ENCODE results near the gene LRGUK.

Gene LRGUK

DNA sequence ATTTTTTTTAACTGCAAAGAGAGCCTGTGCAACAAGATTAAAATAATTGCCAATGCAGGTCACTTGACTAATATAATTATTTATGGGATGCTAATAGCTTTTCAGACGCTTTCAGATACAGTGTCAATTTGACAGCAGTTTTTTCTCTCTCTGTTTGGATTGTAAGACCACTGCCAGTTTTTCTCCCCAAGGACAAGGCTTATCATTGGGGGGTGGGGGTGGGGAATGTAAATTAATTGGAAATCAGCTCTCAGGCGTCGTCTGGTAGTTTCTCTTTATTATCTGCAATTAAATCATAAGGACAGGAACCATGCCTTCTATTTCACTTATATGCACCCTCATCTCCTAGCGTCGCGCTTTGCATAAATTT lies 559 bp upstream of the LRGUK start:
- DNase-seq, result no peak

DNA sequence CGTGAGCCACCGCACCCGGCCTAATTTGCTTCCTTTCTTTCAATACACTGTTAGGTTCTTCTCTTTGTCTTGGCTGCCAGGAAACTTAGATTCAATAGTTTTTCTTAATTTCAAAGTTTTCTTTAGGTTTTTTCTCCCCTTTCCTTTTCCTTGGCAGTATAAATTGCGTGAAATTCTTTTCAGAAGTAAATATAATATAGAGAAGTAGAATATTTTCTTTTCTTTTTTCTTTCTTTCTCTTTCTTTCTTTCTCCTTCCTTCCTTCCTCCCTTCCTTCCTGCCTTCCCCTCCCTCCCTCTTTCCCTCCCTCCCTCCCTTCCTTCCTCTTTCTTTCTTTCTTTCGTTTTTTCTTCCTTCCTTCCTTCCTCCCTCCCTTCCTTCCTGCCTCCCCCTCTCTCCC lies 1.7 kb downstream of the LRGUK start:
- no peak for DNase-seq

DNA sequence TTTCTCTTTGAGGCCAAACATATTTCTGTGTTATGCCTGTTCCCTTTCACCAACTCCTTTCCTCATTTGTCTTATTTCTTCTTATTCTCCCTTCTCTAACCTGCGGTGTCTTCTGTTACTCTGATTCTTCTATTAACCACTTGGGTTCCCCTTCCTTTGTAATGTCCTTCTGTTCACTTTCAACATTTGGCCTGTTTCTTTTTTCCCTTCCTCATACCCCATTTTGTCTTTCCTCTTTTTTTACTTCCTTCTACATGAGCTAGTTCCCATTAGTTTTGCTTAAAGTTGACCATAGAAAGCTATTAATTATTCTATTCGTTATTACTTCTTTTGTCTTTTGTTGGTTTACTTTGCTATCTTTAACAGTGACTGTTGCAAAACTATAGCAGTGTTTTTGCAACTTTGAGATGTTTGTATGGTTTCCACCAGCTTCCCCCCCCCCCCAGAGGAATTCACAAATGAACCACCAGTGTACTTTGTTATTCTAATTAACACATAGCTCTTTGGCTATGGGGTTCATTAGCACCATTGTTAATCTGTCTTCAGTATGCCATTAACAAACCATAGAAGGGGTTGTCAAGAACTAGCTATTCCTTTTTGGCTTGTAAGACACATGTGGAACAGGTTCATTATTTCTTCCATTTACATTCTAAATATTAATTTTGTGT lies 2.9 kb downstream of the LRGUK start:
- no peak for DNase-seq

DNA sequence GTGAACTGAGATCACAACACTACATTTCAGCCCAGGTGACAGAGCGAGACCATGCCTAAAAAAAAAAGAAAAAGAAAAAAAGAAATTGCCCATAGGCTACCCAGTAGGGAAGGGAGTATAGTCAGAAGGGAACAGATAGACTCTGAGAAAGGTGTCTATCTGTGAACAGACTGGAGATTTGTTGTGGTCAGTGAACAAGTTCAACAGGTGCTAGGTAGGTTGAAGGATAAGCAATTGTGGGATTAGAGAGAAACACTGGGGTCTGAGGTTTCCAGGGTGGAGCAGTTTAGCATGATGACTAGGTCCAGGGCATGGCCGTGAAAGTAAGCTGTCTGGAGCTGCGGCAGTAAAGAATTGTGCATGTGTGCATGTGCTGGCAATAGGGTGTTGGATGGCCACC lies 6.9 kb downstream of the LRGUK start:
- DNase-seq, result no peak

DNA sequence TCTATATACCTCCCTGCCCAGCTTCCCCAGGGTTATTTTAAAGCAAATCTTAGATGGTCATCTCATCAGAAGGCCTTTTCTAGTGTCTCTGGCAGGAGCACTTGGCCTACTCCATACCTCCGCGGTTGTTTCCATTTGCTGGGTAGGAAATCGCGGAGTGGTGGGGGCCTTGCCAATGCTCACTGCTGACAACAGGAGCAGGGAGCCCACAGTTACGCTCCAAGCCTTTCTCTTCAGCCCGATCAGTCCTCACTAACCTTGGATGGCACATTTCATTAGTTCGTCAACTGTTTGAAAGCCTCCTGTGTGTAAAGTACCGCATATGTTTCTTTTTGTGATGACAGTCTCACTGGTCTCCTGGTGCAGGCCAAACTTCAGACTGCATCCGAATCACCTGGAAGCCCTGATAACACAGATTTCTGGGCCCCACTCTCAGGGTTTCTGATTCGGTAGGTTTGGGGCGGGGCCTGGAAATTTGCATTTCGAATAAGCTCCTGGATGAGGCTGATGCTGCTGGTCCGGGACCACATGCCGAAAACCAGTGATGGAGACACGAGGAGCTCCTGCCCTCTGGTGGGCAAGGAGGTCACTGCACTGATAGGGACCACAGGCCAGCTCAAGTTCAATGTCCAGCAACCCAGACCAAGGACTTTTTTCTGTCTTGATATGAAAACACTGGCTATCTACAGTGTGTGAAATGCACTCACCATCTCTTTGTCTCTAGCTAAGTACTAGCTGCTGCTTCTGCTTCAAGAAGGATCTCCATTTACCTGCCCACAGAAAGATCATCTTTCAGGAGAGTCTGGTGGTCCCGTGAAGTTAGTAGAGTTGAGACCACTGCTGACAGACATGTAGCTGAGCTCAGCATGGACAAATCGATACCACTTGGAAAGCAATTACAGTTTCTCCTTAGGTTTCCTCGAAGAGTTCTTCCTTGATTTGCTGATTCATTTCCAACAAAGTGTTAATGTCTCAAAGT lies 14.0 kb downstream of the LRGUK start:
- DNase-seq, result peak; percentile 43

DNA sequence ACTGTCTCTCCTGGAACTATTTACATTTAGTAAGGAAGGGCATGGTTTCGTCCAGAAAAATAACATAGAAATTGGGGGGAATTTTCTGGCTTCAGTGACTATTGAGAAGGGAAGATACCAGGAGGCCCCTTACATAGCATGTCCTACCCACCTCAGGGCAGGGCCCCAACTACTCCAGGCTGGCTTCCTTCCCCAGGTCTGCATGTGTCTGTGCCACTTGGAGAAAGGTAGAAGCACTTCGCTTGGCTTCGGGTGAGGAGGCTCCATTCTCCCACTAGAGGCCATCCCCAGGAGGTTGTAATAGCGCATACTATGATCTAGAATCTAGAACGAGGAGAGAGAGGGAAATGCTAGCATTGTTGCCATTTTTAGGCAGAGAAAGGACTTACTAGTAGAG lies 14.7 kb downstream of the LRGUK start:
- no peak for DNase-seq

DNA sequence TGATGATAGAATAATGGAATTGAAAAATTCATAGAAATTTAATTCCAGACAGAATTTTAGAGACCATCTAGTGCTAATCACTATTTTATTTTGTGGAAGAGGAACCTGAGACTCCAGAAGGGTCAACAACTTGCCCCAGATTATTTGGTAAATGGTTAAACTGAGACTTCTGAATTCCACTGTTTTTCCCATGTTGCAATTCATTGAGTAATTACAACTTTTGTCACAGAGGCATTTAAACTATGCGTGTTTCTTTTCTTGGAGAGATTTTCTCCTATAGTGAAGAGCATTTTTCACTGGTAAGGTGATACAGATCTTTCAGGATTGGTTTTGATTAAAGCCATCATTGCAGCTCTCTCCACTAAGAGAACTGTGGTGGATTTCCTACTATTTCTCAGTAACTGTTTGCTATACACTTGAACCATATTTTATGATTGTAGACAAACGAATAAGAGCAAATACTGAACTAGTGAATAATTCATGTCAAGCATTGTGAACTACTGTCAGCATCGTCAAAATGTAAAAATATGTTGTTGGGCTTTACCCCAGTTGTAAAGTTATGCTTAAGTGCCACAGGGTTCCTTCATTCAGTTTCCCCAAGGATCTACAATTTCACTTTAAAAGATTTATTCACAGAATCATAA lies 26.5 kb downstream of the LRGUK start:
- DNase-seq, result no peak

DNA sequence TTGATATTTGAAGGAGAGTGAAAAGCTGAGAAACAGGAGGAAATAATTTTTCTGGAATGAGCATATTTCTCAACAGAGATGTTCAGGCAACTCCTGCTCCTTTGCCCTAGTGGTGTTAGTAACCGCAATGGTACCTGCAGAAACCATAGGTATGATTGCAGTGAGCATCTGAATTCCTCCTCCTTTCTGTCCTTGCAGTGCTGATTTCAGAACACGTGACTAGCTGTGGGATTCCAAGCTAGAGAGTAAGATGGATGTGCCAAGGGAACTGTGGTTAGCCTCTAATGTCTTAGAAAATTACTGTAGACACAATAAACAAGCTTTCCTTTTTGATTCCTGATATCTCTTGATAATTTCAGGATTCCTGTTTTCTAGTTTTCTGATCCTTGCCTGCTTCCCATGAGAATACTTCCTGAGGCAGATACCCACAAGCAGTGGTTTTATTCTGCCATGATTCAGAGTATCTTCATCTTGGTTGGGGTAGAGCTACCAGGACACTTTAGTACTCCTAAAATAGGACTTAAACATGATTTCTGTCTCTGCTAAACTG lies 27.5 kb downstream of the LRGUK start:
- DNase-seq, result no peak

DNA sequence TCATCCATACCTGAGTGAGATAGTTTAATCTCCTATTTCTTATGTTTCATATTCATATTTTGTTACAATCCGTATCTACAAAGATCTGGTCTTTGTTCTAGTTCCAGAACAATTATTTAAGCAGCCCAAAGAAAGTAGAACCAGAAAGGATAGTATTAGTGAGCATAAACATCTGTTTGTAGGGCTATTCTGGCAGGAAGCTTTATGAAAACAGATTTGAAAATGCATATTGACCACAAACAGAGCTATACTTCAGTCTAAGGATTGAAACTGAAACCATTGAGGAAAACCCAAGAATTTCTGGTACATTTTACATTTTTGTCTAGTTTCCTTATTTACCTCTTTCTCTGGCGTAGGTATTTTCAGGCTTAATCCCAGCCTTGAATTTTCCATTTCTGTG lies 28.1 kb downstream of the LRGUK start:
- no peak for DNase-seq

DNA sequence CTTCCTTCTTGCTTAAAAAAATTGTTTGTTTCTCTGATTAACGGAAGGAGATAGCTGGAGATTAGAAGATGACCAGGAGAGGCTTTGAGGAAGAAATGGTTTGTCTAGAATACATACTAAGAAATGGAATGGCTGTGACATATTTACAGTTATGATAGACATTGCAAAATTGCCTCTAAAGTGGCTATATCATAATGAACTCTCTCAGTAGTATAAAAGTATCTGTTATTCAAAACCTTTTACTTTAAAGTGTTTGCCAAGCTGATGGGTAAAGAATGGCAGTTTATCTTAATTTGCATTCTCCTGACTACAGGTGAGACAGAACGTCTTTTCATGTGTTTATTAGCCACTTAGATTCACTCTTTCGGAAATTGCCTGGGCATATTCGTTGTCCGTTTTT lies 28.7 kb downstream of the LRGUK start:
- DNase-seq, result no peak

DNA sequence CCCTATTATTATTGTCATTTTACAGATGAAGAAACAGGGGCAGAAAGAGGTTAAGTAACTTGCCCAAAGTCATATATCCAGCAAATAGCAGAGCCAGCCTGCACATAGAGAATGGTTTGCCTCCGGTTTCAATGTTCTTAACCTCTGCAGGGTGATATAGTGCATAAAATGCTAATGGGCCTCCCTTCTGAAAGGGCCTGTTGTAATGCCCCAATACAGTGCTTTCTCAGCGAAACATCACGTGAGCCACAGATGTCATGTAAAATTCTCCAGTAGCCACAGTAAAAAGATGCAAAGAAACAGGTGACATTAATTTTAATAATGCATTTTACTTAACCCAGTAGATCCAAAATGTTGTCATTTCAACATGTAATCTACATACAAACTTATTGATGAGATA lies 38.1 kb downstream of the LRGUK start:
- no peak for DNase-seq

DNA sequence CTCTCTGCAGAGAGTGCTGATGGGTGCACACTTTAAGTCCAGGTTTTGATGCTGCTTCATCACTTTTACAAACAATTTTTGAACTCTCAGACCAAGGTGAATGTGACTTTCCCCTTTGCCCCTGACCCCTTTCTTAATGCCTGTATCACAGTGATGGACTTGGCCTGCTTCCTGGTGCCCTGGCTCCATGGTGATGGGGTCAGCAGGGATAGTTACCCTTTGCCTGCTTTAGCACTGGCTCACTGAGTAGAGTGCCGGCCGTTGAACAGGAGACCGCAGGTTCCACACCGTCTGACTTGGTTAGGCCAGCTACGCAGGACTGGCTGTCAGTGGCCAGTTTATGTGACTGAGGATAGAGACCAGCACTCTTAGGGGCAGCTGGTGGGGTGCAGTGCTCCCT lies 40.1 kb downstream of the LRGUK start:
- DNase-seq, result no peak

DNA sequence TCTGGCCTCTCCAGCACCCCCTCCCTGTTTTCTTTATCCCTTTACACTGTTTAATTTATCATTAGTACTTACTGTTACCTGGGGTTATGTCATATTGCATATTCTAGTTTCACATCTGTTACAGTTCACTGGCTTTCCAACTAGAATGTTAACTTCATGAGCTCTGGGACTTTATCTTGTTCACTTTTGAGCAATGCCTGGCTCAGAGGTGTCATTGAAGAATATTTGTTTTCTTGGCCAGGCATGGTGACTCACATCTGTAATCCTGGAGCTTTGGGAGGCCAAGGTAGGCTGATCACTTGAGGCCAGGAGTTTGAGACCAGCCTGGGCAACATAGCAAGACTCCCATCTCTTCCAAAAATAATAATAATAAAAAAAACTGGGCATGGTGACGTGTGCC lies 40.7 kb downstream of the LRGUK start:
- DNase-seq, result no peak

DNA sequence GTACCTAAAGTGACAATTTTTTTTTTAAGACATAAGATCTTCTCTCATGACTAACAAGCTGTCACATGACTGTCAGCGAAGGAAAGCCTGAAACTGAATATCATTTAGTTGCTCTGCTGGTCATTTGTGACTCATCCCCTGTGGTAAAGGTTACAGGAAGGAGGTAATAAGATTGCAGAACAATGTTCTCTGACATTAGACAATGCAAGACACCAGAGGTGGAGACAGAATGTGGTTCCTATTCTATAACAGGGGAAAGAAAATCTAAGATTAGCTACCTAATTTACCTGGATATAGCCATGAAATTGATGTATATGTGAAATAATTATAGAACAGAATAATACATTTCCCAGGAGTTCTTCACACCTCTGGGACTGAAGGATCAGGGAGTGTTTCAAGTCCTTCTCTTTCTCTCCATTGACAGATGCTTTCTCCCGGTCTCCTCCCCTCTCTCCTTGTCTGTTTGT lies 47.7 kb downstream of the LRGUK start:
- peak; percentile 9 for DNase-seq

DNA sequence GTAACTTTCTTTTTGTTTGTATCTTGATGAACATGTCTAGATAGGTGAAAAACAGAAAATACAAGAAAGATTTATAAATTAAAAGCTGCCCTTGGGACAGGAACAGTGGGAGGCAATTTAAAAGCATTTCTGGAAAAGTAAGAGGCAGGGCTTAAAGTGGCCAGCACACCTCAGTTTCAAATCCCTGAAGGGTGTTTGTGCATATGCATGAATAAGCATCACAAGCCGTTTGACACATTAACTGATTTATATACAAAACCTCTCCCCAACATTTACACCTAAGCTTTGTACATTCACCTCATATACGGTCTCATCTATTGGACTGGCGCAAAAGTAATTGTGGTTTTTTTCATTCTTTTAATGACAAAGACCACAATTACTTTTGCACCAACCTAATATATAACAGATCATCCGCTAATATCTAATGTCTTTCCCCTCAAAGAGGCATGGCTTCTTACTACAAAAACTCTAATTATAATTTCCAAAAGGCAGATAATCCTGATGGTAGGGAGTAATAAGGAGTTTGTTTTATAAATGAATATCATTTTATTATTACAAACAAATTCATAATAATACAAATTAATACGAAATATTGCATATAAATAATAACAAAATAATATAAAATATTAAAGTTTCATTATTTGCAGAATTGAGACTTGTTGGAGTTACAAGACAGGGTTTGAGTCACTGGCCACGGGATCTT lies 48.3 kb downstream of the LRGUK start:
- no peak for DNase-seq

DNA sequence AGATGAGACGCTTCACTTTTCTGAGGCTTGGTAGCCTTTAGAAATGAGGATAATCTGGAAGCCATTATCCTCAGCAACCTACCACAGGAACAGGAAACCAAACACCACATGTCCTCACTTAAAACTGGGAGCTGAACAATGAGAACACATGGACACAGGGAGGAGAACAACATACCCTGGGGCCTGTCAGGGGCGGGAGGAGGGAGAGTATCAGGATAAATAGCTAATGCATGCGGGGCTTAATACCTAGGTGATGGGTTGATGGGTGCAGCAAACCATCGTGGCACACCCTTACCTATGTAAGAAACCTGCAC lies 48.9 kb downstream of the LRGUK start:
- DNase-seq, result no peak

DNA sequence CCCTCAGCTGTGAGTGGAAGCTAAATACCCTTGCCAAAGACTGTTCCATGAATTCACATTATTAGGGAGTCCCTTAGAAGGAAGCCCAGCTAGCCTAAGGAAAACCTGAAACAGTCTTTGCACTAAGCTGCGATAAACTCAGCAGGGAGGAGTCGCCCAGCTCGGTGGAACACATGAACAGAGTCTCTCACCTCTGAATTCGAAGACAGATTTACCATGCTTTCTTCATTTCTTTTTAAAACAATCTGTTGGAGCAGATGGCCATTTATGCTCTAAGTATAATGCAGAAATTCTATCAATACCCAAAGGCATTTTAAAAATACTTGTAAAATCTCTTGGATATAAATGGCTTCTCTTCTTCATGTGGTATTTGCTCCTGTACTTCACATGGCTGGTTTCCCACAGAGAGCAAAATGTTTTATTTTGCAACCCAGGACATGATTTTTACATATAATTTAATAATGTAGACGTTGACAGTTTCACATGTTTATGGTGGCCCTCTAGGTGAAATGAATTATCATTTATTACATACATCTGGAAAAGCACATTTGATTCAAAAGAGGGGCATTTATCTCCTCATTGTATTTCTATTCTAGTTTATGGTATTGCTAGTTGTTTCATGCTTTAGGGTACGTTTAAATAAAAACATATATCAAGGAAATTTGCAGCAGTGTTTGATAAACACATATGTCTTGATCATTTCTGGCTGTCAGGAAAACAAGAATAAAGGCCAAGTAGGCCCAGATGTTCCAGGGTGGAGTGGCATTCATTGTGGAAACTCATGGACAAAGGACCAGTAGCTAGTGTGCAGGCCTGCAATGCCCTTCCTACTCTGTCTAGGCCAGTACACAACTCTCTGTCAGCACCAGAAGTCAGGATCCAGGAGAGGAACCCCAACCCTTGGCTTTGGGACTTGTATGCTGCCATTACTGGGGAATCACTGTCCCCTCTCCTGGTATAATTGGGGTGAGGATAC lies 52.2 kb downstream of the LRGUK start:
- DNase-seq, result no peak

DNA sequence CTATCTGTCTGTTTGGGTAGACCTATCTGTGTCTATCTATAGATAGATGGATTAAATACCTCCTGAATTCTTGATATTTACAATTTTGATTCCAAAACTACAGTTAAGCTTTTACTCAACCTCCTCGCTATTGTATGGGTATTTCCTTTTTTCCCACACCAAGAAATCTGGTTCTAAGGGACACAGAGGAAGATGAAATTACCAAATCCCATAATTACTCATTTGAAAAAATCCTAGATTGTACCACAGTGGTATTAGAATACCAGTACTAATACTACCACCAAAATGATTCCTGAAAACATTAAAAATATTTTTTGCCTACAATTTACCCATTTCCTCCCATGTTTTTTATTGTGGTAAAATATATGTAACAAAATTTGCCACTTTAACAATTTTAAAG lies 53.2 kb downstream of the LRGUK start:
- no peak for DNase-seq

DNA sequence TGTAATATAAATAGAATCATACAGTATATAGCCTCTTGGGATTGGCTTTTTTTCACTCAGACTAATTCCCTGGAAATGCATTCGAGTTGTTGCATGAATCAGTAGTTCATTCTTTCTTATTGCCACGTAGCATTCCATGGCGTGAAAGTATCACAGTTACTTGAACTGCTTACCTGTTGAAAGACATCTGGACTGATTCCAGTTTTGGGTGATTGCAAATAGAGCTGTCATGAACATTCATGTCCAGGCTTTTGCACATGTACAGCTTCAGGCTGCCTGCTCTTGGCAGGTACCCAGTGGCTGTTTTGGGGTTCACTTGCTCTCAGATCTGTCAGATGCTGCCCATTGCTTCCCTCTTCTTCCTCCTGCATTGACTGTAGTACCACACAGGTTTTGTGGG lies 54.9 kb downstream of the LRGUK start:
- no peak for DNase-seq

DNA sequence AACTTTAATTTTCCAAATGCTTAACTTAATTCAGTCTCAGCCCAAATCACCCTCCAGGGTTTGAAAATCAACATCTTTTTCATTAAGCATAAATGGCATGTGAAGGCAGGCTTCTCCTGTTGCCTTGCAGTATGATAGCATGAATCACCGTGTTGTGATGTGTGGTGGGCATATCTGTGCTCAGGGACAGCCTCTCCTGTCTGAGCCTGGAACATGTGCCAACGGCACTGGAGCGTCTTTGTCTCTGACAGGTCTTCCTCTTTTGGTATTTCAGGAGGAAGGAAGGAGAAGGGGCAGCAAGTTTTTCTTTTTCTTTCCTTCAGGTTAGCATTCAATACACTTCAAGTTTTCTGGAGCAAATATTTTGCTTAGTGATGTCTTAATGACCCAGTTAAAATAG lies 57.6 kb downstream of the LRGUK start:
- no peak for DNase-seq

DNA sequence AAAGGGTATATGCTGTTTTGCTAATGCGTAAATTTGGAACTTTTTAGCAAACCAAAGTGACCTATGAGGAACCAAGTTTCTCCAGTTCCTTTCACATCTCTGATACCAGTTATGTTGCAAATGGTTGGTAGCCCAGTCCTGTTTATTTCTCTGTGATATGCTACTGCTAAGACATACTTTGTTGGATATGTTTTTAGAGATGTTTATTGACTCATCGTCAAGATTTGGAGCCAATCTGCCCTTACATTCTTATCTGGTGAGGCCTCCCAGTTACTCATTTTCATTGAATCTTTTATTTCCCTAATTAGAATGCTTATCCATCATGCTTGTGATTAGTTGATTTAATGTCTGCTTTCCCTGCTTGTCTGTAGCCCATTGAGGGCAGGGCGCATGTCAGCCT lies 58.9 kb downstream of the LRGUK start:
- DNase-seq, result no peak

DNA sequence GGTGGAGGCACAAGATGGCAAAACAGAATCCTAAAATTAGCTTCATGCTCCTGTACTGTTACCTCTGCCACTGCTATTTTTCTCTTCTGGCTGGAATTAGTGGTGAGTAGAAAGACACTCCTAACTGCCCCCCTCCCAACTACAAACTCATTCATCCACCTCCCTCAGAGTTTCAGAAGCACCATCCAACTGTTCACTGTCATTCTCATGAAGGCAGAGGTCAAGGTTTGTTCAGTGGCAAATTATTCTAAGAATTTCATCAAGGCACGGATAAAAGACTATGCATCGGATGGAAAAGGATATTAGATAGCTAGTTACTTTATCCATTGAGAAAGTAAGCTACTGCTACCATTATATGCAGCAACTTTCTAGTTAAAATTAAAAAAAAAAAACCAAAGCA lies 59.7 kb downstream of the LRGUK start:
- DNase-seq, result no peak
